GM06990 (cell line): ENCODE measurements around the gene TRMT112.

Source experiments
- DNase-seq: peaks from one replicate; pipeline ENCODE4 v3.0.0-alpha.2; 2011; ENCODE audit not compliant: insufficient read length; ENCODE audit errors: extremely low read depth
- H3K27me3 ChIP-seq: replicated peaks from 2 replicates; pipeline ENCODE4 v1.6.0; 2011; ENCODE audit warnings: low read length; ENCODE audit not compliant: control insufficient read depth, insufficient read depth
- H3K36me3 ChIP-seq: 2 replicates; pipeline ENCODE4 v1.5.1; 2011; ENCODE audit warnings: low read length; ENCODE audit not compliant: control insufficient read depth, insufficient read depth
- H3K4me3 ChIP-seq: replicated peaks from 2 replicates; pipeline ENCODE4 v1.5.1; 2011; ENCODE audit warnings: low read depth, mild to moderate bottlenecking, control low read depth, low read length
- TF ChIP-seq, protein P1 (sequence below): IDR thresholded peaks from 2 replicates; pipeline ENCODE4 v1.5.1; 2011; ENCODE audit warnings: low read length, control low read depth, mild to moderate bottlenecking, inconsistent platforms; ENCODE audit not compliant: insufficient read depth, poor library complexity, severe bottlenecking

Gene TRMT112

GRCh38 chr11:64297699-64298358 is 19.5 kb downstream of the TRMT112 start:
- TF ChIP-seq, protein P1, sequence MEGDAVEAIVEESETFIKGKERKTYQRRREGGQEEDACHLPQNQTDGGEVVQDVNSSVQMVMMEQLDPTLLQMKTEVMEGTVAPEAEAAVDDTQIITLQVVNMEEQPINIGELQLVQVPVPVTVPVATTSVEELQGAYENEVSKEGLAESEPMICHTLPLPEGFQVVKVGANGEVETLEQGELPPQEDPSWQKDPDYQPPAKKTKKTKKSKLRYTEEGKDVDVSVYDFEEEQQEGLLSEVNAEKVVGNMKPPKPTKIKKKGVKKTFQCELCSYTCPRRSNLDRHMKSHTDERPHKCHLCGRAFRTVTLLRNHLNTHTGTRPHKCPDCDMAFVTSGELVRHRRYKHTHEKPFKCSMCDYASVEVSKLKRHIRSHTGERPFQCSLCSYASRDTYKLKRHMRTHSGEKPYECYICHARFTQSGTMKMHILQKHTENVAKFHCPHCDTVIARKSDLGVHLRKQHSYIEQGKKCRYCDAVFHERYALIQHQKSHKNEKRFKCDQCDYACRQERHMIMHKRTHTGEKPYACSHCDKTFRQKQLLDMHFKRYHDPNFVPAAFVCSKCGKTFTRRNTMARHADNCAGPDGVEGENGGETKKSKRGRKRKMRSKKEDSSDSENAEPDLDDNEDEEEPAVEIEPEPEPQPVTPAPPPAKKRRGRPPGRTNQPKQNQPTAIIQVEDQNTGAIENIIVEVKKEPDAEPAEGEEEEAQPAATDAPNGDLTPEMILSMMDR = no peak
- no peak for DNase-seq
- Histone ChIP-seq H3K4me3 (no peak overlapping the region), H3K36me3 (no peaks in the 10 kb centered on the region), H3K27me3 (peaks cover 5% of the 10 kb centered on the region)

DNA sequence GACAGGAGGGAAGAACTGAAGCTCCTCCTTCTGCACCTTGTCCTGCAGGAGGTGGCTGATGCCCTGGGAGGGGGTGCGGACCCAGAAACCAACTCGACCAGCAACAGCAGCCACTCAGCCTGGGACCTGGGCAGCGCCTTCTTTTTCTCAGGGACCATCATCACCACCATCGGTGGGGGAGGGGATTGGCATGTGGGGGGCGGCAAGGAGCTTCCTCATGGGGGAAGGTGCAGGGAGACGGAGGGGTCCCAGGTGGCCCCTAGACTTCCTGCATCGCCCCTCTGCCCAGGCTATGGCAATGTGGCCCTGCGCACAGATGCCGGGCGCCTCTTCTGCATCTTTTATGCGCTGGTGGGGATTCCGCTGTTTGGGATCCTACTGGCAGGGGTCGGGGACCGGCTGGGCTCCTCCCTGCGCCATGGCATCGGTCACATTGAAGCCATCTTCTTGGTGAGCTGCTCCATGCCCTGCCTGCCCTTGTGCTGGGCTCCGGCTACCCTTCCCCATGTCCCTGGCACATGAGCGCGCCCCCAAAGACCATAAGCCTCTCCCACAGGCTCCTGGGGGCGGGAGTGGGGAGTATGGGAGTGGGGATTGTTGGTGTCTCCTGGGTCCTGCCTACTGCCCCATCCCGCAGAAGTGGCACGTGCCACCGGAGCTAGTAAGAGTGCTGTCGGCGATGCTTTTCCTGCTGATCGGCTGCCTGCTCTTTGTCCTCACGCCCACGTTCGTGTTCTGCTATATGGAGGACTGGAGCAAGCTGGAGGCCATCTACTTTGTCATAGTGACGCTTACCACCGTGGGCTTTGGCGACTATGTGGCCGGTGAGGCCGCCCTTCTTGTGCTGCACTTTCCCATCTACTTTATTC is 20.3 kb downstream of the TRMT112 start:
- Histone ChIP-seq H3K36me3 (no peaks in the 10 kb centered on the region), H3K27me3 (peaks cover 5% of the 10 kb centered on the region), H3K4me3 (no peak overlapping the region)
- DNase-seq = no peak
- TF ChIP-seq, protein P1 = no peak

DNA sequence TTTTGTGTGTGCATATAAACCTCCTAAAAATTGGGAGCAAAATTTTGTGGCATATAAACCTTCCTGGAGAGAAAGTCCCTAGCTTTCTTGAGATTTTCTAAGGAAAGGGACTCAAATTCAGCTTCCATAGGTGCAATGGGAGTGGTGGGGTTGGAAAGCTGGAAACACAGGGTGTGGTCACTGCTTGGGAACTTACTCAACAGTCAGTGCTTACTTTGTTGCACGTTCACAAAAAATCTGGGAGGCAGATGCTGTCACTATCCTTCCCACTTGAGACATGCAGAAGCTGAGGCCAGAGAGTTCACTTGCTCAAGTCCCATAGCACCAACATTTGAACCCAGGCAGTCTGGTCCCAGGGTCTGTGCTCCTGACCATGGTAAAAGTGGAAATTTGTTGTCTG is 21.1 kb downstream of the TRMT112 start:
- H3K27me3 ChIP-seq = peaks cover 5% of the 10 kb centered on the region
- no peak for DNase-seq
- TF ChIP-seq, protein P1 = no peak
- no peak overlapping the region for H3K4me3 ChIP-seq
- no peaks in the 10 kb centered on the region for H3K36me3 ChIP-seq

GRCh38 chr11:64295760-64296159 is 21.6 kb downstream of the TRMT112 start:
- H3K27me3 ChIP-seq = peaks cover 5% of the 10 kb centered on the region
- TF ChIP-seq, protein P1 = no peak
- no peak overlapping the region for H3K4me3 ChIP-seq
- H3K36me3 ChIP-seq = no peaks in the 10 kb centered on the region
- DNase-seq = no peak

GRCh38 chr11:64294774-64295173 is 22.6 kb downstream of the TRMT112 start:
- TF ChIP-seq, protein P1 = no peak
- Histone ChIP-seq H3K27me3 (peaks cover 5% of the 10 kb centered on the region), H3K36me3 (no peaks in the 10 kb centered on the region), H3K4me3 (no peak overlapping the region)
- no peak for DNase-seq
